ENCODE results near the gene KRT71. TPM values are rescaled to one million over a fixed set of nuclear protein-coding genes. Genes with fewer than 3 reads are reported as not detected.

KRT71 gene
- total RNA-seq = 10 to 100 TPM in 1 of 4 donors, 1 to 10 TPM in 1, under 1 TPM in 1, not detected in 1; 0.32 to 61.7 (median 1.6) TPM

- no peak for DNase-seq (ENCODE audit: low spot score in 2 of 2)
- no peak within 1 kb of the TSS for H3K4me3 ChIP-seq (ENCODE audit: low read depth, poor library complexity, severe bottlenecking)
- intact Hi-C loops (cut with DNase I; ENCODE audit: low total_unique reads) = no loop called here
- 81 to 96% methylated on average over 14 of the region's 14 CpGs for WGBS, 2 donors
- TF ChIP-seq CTCF (IDR thresholded peaks at IDR 0.05) (no peak), POLR2A (IDR thresholded peaks at IDR 0.05) (no peak)
Observed at GRCh38 chr12:52552681-52553195, at the start of gene KRT71. TSS of gene KRT71 (minus strand) at chr12:52553145. CDS start at chr12:52553077, 68 bp downstream.

GRCh38 chr12:52602552-52602951 lies 49.6 kb upstream of the KRT71 start:
- no peak for TF ChIP-seq CTCF (IDR thresholded peaks at IDR 0.05)
- no peak for TF ChIP-seq POLR2A (IDR thresholded peaks at IDR 0.05)
- no peak overlapping the region for H3K4me3 ChIP-seq (ENCODE audit: low read depth, poor library complexity, severe bottlenecking)
- 88 to 90% methylated on average over 5 of the region's 5 CpGs for WGBS, 2 donors
- peak in 1 of 2 donors; percentile 53 for DNase-seq (ENCODE audit: low spot score in 2 of 2)
- intact Hi-C loops (cut with DNase I; ENCODE audit: low total_unique reads) = no loop called here

GRCh38 chr12:52601671-52602070 lies 48.7 kb upstream of the KRT71 start:
- intact Hi-C loops (cut with DNase I; ENCODE audit: low total_unique reads) = no loop called here
- TF ChIP-seq CTCF (IDR thresholded peaks at IDR 0.05) (no peak), POLR2A (IDR thresholded peaks at IDR 0.05) (no peak)
- H3K4me3 ChIP-seq (ENCODE audit: low read depth, poor library complexity, severe bottlenecking) = no peak overlapping the region
- WGBS, 2 donors = 76 to 80% methylated on average over 4 of the region's 4 CpGs
- DNase-seq (ENCODE audit: low spot score in 2 of 2) = no peak

GRCh38 chr12:52600941-52601481 lies 48.1 kb upstream of the KRT71 start, which contains the start of gene KRT72:
TSS of gene KRT72 (minus strand) at chr12:52601463. CDS start at chr12:52601452, 11 bp downstream.
- peak in 1 of 2 donors; percentile 82 for DNase-seq (ENCODE audit: low spot score in 2 of 2)
- 40 to 79% methylated on average over 14 to 28 of the region's 48 CpGs for WGBS, 2 donors
- intact Hi-C loops (cut with DNase I; ENCODE audit: low total_unique reads) = no loop called here
- TF ChIP-seq POLR2A (IDR thresholded peaks at IDR 0.05) = no peak
- no peak for TF ChIP-seq CTCF (IDR thresholded peaks at IDR 0.05)
- H3K4me3 ChIP-seq (ENCODE audit: low read depth, poor library complexity, severe bottlenecking) = no peak within 1 kb of the TSS

GRCh38 chr12:52600475-52600874 lies 47.5 kb upstream of the KRT71 start:
- intact Hi-C loops (cut with DNase I; ENCODE audit: low total_unique reads) = no loop called here
- TF ChIP-seq CTCF (IDR thresholded peaks at IDR 0.05) = no peak
- TF ChIP-seq POLR2A (IDR thresholded peaks at IDR 0.05) = no peak
- no peak for DNase-seq (ENCODE audit: low spot score in 2 of 2)
- H3K4me3 ChIP-seq (ENCODE audit: low read depth, poor library complexity, severe bottlenecking) = no peak overlapping the region
- WGBS, 2 donors = 89 to 93% methylated on average over 12 of the region's 12 CpGs

GRCh38 chr12:52600071-52600470 lies 47.1 kb upstream of the KRT71 start:
- H3K4me3 ChIP-seq (ENCODE audit: low read depth, poor library complexity, severe bottlenecking) = no peak overlapping the region
- no peak for TF ChIP-seq POLR2A (IDR thresholded peaks at IDR 0.05)
- TF ChIP-seq CTCF (IDR thresholded peaks at IDR 0.05) = no peak
- 60 to 82% methylated on average over 2 of the region's 2 CpGs for WGBS, 2 donors
- peak in 1 of 2 donors; percentile 42 for DNase-seq (ENCODE audit: low spot score in 2 of 2)
- intact Hi-C loops (cut with DNase I; ENCODE audit: low total_unique reads) = no loop called here
